GM12878 (cell line): ENCODE data around the gene ALG3.

Experiments used
- CTCF ChIP-seq, 3 experiments: IDR thresholded peaks in 2 of 3; conservative IDR thresholded peaks in 1 of 3; 2 replicates each; pipeline ENCODE4 v1.5.1; 2011; ENCODE audit warnings: low read depth in 3 of 3, low read length in 3 of 3, mild to moderate bottlenecking in 3 of 3, control low read depth in 2 of 3, moderate library complexity in 2 of 3, inconsistent platforms in 1 of 3, mixed read lengths in 1 of 3; ENCODE audit not compliant: control insufficient read depth in 2 of 3, insufficient read depth in 1 of 3; ENCODE audit errors: extremely low read depth in 1 of 3
- POLR2AphosphoS5 ChIP-seq: IDR thresholded peaks from 2 replicates; pipeline ENCODE4 v1.6.1; 2011; ENCODE audit warnings: mild to moderate bottlenecking, low read length, inconsistent platforms
- TF ChIP-seq, protein P1 (sequence below): fragments of 450-650 bp; formaldehyde crosslinking; IDR thresholded peaks from 2 replicates; pipeline ENCODE4 v1.4.0; 2020; ENCODE audit warnings: mild to moderate bottlenecking, moderate library complexity

DNA sequence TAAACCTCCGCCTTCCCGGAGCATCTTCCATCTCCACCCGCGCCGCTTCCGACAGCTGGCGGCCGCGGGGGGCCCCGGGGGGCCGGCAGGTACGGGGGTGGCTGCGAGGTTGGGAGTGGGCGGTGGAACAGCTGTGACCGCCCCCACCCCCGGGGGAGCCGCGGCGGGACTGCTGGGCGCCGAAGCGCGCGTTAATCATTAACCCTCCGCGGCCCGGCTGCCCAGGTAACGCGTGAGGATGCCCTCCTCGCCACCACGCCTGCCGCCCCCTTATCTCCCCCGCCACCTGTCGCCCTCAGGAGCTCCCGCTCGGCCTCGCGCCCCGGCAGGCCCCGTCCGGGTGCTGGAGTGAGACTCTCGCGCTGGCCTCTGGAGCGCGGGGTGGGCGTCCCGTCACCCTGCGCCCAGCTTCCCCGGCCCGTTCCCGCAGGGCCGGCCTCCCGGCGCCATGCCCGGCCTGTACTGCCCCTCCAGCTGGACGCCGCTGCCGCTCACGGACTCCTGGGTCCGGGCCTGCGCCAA lies 18.6 kb downstream of the ALG3 start:
- no peak for TF ChIP-seq POLR2AphosphoS5
- TF ChIP-seq, protein P1, sequence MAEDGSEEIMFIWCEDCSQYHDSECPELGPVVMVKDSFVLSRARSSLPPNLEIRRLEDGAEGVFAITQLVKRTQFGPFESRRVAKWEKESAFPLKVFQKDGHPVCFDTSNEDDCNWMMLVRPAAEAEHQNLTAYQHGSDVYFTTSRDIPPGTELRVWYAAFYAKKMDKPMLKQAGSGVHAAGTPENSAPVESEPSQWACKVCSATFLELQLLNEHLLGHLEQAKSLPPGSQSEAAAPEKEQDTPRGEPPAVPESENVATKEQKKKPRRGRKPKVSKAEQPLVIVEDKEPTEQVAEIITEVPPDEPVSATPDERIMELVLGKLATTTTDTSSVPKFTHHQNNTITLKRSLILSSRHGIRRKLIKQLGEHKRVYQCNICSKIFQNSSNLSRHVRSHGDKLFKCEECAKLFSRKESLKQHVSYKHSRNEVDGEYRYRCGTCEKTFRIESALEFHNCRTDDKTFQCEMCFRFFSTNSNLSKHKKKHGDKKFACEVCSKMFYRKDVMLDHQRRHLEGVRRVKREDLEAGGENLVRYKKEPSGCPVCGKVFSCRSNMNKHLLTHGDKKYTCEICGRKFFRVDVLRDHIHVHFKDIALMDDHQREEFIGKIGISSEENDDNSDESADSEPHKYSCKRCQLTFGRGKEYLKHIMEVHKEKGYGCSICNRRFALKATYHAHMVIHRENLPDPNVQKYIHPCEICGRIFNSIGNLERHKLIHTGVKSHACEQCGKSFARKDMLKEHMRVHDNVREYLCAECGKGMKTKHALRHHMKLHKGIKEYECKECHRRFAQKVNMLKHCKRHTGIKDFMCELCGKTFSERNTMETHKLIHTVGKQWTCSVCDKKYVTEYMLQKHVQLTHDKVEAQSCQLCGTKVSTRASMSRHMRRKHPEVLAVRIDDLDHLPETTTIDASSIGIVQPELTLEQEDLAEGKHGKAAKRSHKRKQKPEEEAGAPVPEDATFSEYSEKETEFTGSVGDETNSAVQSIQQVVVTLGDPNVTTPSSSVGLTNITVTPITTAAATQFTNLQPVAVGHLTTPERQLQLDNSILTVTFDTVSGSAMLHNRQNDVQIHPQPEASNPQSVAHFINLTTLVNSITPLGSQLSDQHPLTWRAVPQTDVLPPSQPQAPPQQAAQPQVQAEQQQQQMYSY: no peak
- TF ChIP-seq CTCF (IDR thresholded peaks at IDR 0.05 in 2 of 3, conservative IDR thresholded peaks at IDR 0.05 in 1 of 3; ENCODE audit: control insufficient read depth in 2 of 3, extremely low read depth in 1 of 3, insufficient read depth in 1 of 3, low read depth in 3 of 3, low read length in 3 of 3): no peak
